NCI-H446 treated with DMSO at 0.1 percent for 48 hours (cell line): Measurements from ENCODE around the gene EPAS1.
A peak's percentile ranks its signal among the peaks of the same experiment; 100 is the strongest.

Experiments
- DNase-seq: peaks from one replicate; lab custom pipeline; 2025; lab: John Stamatoyannopoulos, UW

EPAS1 gene

GRCh38 chr2:46296840-46297545 lies at the start of gene EPAS1:
EPAS1 (plus strand) TSS chr2:46297407; CDS start chr2:46297912, 505 bp downstream.
- DNase-seq: no peak

- DNase-seq: no peak
Measured at GRCh38 chr2:46248171-46248570, 49.0 kb upstream of the EPAS1 start.

GRCh38 chr2:46249654-46250053 lies 47.6 kb upstream of the EPAS1 start:
- DNase-seq: no peak

- peak; percentile 13 for DNase-seq
Measured at GRCh38 chr2:46252891-46253659, 44.1 kb upstream of the EPAS1 start.

- no peak for DNase-seq
Measured at GRCh38 chr2:46254474-46254873, 42.7 kb upstream of the EPAS1 start.

- DNase-seq: no peak
Measured at GRCh38 chr2:46256563-46257142, 40.6 kb upstream of the EPAS1 start.

GRCh38 chr2:46257476-46257875 lies 39.7 kb upstream of the EPAS1 start:
- no peak for DNase-seq

GRCh38 chr2:46257980-46258379 lies 39.2 kb upstream of the EPAS1 start:
- DNase-seq: no peak

- DNase-seq: no peak
Measured at GRCh38 chr2:46258937-46259776, 38.0 kb upstream of the EPAS1 start.

GRCh38 chr2:46259777-46260168 lies 37.4 kb upstream of the EPAS1 start:
- DNase-seq: no peak

GRCh38 chr2:46260305-46260704 lies 36.9 kb upstream of the EPAS1 start:
- DNase-seq: no peak

GRCh38 chr2:46262248-46262938 lies 34.8 kb upstream of the EPAS1 start:
- DNase-seq: no peak

- no peak for DNase-seq
Measured at GRCh38 chr2:46263347-46263746, 33.9 kb upstream of the EPAS1 start.

- DNase-seq: no peak
Measured at GRCh38 chr2:46264447-46264846, 32.8 kb upstream of the EPAS1 start.

GRCh38 chr2:46266134-46266533 lies 31.1 kb upstream of the EPAS1 start:
- DNase-seq: no peak

- no peak for DNase-seq
Measured at GRCh38 chr2:46267616-46268015, 29.6 kb upstream of the EPAS1 start.

- no peak for DNase-seq
Measured at GRCh38 chr2:46268196-46268595, 29.0 kb upstream of the EPAS1 start.

GRCh38 chr2:46269001-46269400 lies 28.2 kb upstream of the EPAS1 start:
- no peak for DNase-seq

GRCh38 chr2:46269544-46270273 lies 27.5 kb upstream of the EPAS1 start:
- no peak for DNase-seq

GRCh38 chr2:46270384-46270783 lies 26.8 kb upstream of the EPAS1 start:
- DNase-seq: no peak
